HG03575 (cell line): ENCODE results near the gene SORD.
"Not testable (repeated sequence)": the region's sequence is repeated elsewhere in the genome, so short reads cannot be mapped to it uniquely, and the experiment has no call there.

Experiments used
- ATAC-seq: cut with Tn5 transposase; IDR thresholded peaks from one replicate; pipeline ENCODE4 v1.9.1; 2021; ENCODE audit not compliant: unreplicated experiment, insufficient number of reproducible peaks, low FRiP score; ENCODE audit errors: extremely low read depth

The SORD gene

GRCh38 chr15:45048794-45049631 is 26.0 kb downstream of the SORD start:
- no peak for ATAC-seq

GRCh38 chr15:45050587-45050986 is 27.6 kb downstream of the SORD start:
- ATAC-seq: no peak

GRCh38 chr15:45052676-45053075 is 29.7 kb downstream of the SORD start:
- ATAC-seq: not testable (repeated sequence)

- ATAC-seq: not testable (repeated sequence)
These were observed 36.0 kb downstream of the SORD start for GRCh38 chr15:45058690-45059675.

GRCh38 chr15:45062301-45062700 is 39.3 kb downstream of the SORD start:
- not testable (repeated sequence) for ATAC-seq

- no peak for ATAC-seq
These were observed 41.4 kb downstream of the SORD start for GRCh38 chr15:45064386-45064785.

GRCh38 chr15:45069942-45070360 is 47.0 kb downstream of the SORD start:
- ATAC-seq: not testable (repeated sequence)

- ATAC-seq: not testable (repeated sequence)
These were observed 50.6 kb downstream of the SORD start for GRCh38 chr15:45073602-45074001.

GRCh38 chr15:45075440-45076320 is 52.7 kb downstream of the SORD start:
- ATAC-seq: not testable (repeated sequence)

- ATAC-seq: not testable (repeated sequence)
These were observed 54.4 kb downstream of the SORD start for GRCh38 chr15:45077391-45077790.

GRCh38 chr15:45079201-45079600 is 56.2 kb downstream of the SORD start:
- ATAC-seq: not testable (repeated sequence)

GRCh38 chr15:45079628-45080246 is 56.7 kb downstream of the SORD start:
- ATAC-seq: not testable (repeated sequence)

GRCh38 chr15:45080593-45080992 is 57.6 kb downstream of the SORD start:
- not testable (repeated sequence) for ATAC-seq

- ATAC-seq: not testable (repeated sequence)
These were observed 59.4 kb downstream of the SORD start for GRCh38 chr15:45082412-45082811.

GRCh38 chr15:45083223-45083622 is 60.2 kb downstream of the SORD start:
- ATAC-seq: no peak

- no peak for ATAC-seq
These were observed 61.2 kb downstream of the SORD start for GRCh38 chr15:45084163-45084562.

GRCh38 chr15:45087513-45087912 is 64.5 kb downstream of the SORD start:
- no peak for ATAC-seq
